ENCODE measurements around the gene DGKA.

GRCh38 chr12:55969356-55969755 is 38.4 kb downstream of the DGKA start:
- TF ChIP-seq RFX5 (IDR thresholded peaks at IDR 0.05; ENCODE audit: low read length) (no peak), NRF1 (IDR thresholded peaks at IDR 0.05; ENCODE audit: low read depth, low read length) (no peak), CTCF (IDR thresholded peaks at IDR 0.05) (no peak), FOXJ3 (CRISPR knock-in tag; IDR thresholded peaks at IDR 0.05) (no peak), EP300 (IDR thresholded peaks at IDR 0.05; ENCODE audit: borderline replicate concordance in 1 of 2, low read depth in 1 of 2, low read length in 1 of 2) (no peak), RAD21 (IDR thresholded peaks at IDR 0.05; ENCODE audit: low read length) (no peak), TAF1 (IDR thresholded peaks at IDR 0.05; ENCODE audit: borderline replicate concordance, low read depth, low read length) (no peak), JUND (IDR thresholded peaks at IDR 0.05) (no peak), POLR2AphosphoS5 (IDR thresholded peaks at IDR 0.05; ENCODE audit: low read depth, low read length) (no peak), MXI1 (IDR thresholded peaks at IDR 0.05; ENCODE audit: low read depth, low read length) (no peak), MAX (IDR thresholded peaks at IDR 0.05; ENCODE audit: low read depth) (no peak), REST (IDR thresholded peaks at IDR 0.05; ENCODE audit: low read depth, low read length) (no peak), IRF3 (IDR thresholded peaks at IDR 0.05; ENCODE audit: low read depth, low read length) (no peak)
